HCT116 (cell line): ENCODE measurements around the gene RLBP1. TPM values are rescaled to one million over a fixed set of nuclear protein-coding genes. Genes with fewer than 3 reads are reported as not detected.

Experiments used
- ATAC-seq: fragments of 200-7000 bp; cut with Tn5 transposase; 2 replicates; pipeline ENCODE4 v1.9.1; 2020; ENCODE audit warnings: mild to moderate bottlenecking, moderate library complexity
- BruUV-seq: library from RNA; stranded (reverse); fragments of 400-500 nt; replicated peaks from 2 replicates; lab custom pipeline; 2021; lab: Mats Ljungman, UMichigan
- CTCF ChIA-PET: fragments of 300-600 bp; sonication (Branson Sonifier 250); formaldehyde crosslinking; loops from one replicate; lab custom pipeline; 2021; ENCODE audit warnings: antibody characterized with exemption; lab: Charles Lee
- POLR2A ChIA-PET: fragments of 300-600, 350-600 bp; sonication (Branson Sonifier 250); formaldehyde crosslinking; loops from one replicate; lab custom pipeline; 2021; ENCODE audit warnings: antibody characterized with exemption; lab: Charles Lee
- RAD21 ChIA-PET, 2 experiments: fragments of 300-600 bp; sonication (Branson Sonifier 250); formaldehyde crosslinking; loops; one replicate each; lab custom pipeline; 2023; ENCODE audit warnings: low total read pairs in 2 of 2; ENCODE audit not compliant: uncharacterized antibody in 2 of 2, unreplicated experiment in 2 of 2, low non-redundant PET in 1 of 2; lab: Charles Lee
- DNase-seq: peaks from one replicate; pipeline ENCODE4 v3.0.0-alpha.2; 2010; ENCODE audit warnings: low read depth, low spot score
- H2AFZ ChIP-seq: fragments of 200-600 bp; shearing (Covaris generic), sonication (generic); 2 replicates; pipeline ENCODE4 v1.6.1; 2017; ENCODE audit warnings: low read depth, mixed run types, mixed read lengths, antibody characterized with exemption, low read length; ENCODE audit not compliant: poor library complexity, severe bottlenecking
- H3K27ac ChIP-seq: 2 replicates; pipeline ENCODE4 v1.5.1; 2012; ENCODE audit warnings: low read depth, low read length
- H3K27me3 ChIP-seq: fragments of 200-600 bp; sonication (generic); 2 replicates; pipeline ENCODE4 v1.6.1; 2016; ENCODE audit warnings: mixed run types, low read length, mixed read lengths; ENCODE audit not compliant: insufficient read depth
- H3K36me3 ChIP-seq, 2 experiments: fragments of 200-500 bp in 1 of 2; fragments of 200-600 bp in 1 of 2; sonication (Bioruptor generic) in 1 of 2; sonication (generic) in 1 of 2; 2 replicates each; pipeline versions ENCODE4 v1.5.1 to v1.6.1; 2014 to 2016; ENCODE audit warnings: low read length in 2 of 2, inconsistent platforms in 1 of 2, mixed read lengths in 1 of 2, mixed run types in 1 of 2; ENCODE audit not compliant: insufficient read depth in 2 of 2, control insufficient read depth in 1 of 2
- H3K4me1 ChIP-seq, 2 experiments: fragments of 200-600 bp in 1 of 2; sonication (generic) in 1 of 2; 2 replicates each; pipeline versions ENCODE4 v1.5.1 to v1.6.1; 2012 to 2017; ENCODE audit warnings: low read length in 2 of 2, inconsistent platforms in 1 of 2, mild to moderate bottlenecking in 1 of 2, mixed read lengths in 1 of 2, mixed run types in 1 of 2, moderate library complexity in 1 of 2; ENCODE audit not compliant: insufficient read depth in 2 of 2, control insufficient read depth in 1 of 2
- H3K4me2 ChIP-seq: fragments of 200-600 bp; sonication (generic); 2 replicates; pipeline ENCODE4 v1.6.1; 2017; ENCODE audit warnings: mixed run types, low read length, mixed read lengths
- H3K4me3 ChIP-seq, 2 experiments: fragments of 200-600 bp in 1 of 2; sonication (generic) in 1 of 2; replicated peaks in 1 of 2; 2 replicates each; pipeline ENCODE4 v1.5.1; 2011 to 2016; ENCODE audit warnings: low read length in 2 of 2, control low read depth in 1 of 2, low read depth in 1 of 2, mild to moderate bottlenecking in 1 of 2, mixed read lengths in 1 of 2, mixed run types in 1 of 2
- H3K79me2 ChIP-seq: fragments of 200-600 bp; sonication (generic); 2 replicates; pipeline ENCODE4 v1.6.1; 2017; ENCODE audit warnings: mild to moderate bottlenecking, mixed run types, low read length, moderate library complexity, mixed read lengths; ENCODE audit not compliant: insufficient read depth
- H3K9ac ChIP-seq: fragments of 200-600 bp; sonication (generic); 2 replicates; pipeline ENCODE4 v1.6.1; 2016; ENCODE audit warnings: low read length, mixed read lengths
- H3K9me2 ChIP-seq: fragments of 200-600 bp; sonication (generic), shearing (Covaris generic); 2 replicates; pipeline ENCODE4 v1.6.1; 2017; ENCODE audit warnings: mixed run types, mild to moderate bottlenecking, moderate library complexity; ENCODE audit not compliant: insufficient read depth
- H3K9me3 ChIP-seq, 2 experiments: fragments of 200-500 bp in 1 of 2; fragments of 200-600 bp in 1 of 2; sonication (Bioruptor generic) in 1 of 2; sonication (generic) in 1 of 2; 2 replicates each; pipeline ENCODE4 v1.6.1; 2014 to 2017; ENCODE audit warnings: low read length in 2 of 2, mixed read lengths in 2 of 2, inconsistent platforms in 1 of 2, low read depth in 1 of 2, mild to moderate bottlenecking in 1 of 2, mixed run types in 1 of 2, moderate library complexity in 1 of 2; ENCODE audit not compliant: control insufficient read depth in 1 of 2, insufficient read depth in 1 of 2
- H4K20me1 ChIP-seq: fragments of 200-600 bp; sonication (generic), shearing (Covaris generic); 2 replicates; pipeline ENCODE4 v1.6.1; 2017; ENCODE audit warnings: mixed run types, mild to moderate bottlenecking, moderate library complexity; ENCODE audit not compliant: insufficient read depth
- ELF1 ChIP-seq: IDR thresholded peaks from 2 replicates; pipeline ENCODE4 v1.6.1; 2012; ENCODE audit warnings: low read depth, borderline replicate concordance
- EZH2 ChIP-seq: fragments of 200-600 bp; sonication (generic); IDR thresholded peaks from 2 replicates; pipeline ENCODE4 v1.6.1; 2017; ENCODE audit warnings: antibody characterized with exemption, mixed run types
- POLR2A ChIP-seq: IDR thresholded peaks from 2 replicates; pipeline ENCODE4 v1.7.0; 2011; ENCODE audit warnings: borderline replicate concordance; ENCODE audit not compliant: insufficient read depth, insufficient read length; ENCODE audit errors: extremely low read depth
- POLR2AphosphoS5 ChIP-seq: IDR thresholded peaks from 2 replicates; pipeline ENCODE4 v1.6.1; 2011; ENCODE audit warnings: mild to moderate bottlenecking, low read depth, low read length, moderate library complexity
- RAD21 ChIP-seq: IDR thresholded peaks from 2 replicates; pipeline ENCODE4 v1.6.1; 2012; ENCODE audit warnings: low read depth, mild to moderate bottlenecking
- TCF7L2 ChIP-seq: IDR thresholded peaks from 2 replicates; pipeline ENCODE4 v1.7.0; 2011; ENCODE audit warnings: borderline replicate concordance, inconsistent platforms; ENCODE audit not compliant: insufficient read depth, insufficient read length; ENCODE audit errors: extremely low read depth
- YY1 ChIP-seq: IDR thresholded peaks from 2 replicates; pipeline ENCODE4 v1.6.1; 2011; ENCODE audit warnings: low read length, low read depth, moderate library complexity, mild to moderate bottlenecking; ENCODE audit not compliant: insufficient replicate concordance; ENCODE audit errors: extremely low read depth
- ZFX ChIP-seq: fragments of 450-650 bp; IDR thresholded peaks from 2 replicates; pipeline ENCODE4 v1.6.1; 2017
- ZNF274 ChIP-seq: fragments of 200-500 bp; sonication (Bioruptor generic); IDR thresholded peaks from 2 replicates; pipeline ENCODE4 v1.6.1; 2014; ENCODE audit warnings: mild to moderate bottlenecking, low read depth, low read length, inconsistent platforms
- intact Hi-C: fragments of 100-400 bp; cut with micrococcal nuclease; formaldehyde crosslinking; loops from 2 replicates; pipeline ENCODE4 v1.10.0; 2022
- total RNA-seq: library from RNA; stranded (reverse); gene quantifications from one replicate; pipeline ENCODE4 v1.2.1, GENCODE V29; 2021; ENCODE audit not compliant: unreplicated experiment
- TF ChIP-seq, protein P1 (sequence below): IDR thresholded peaks from 2 replicates; pipeline ENCODE4 v1.6.1; 2012; ENCODE audit warnings: low read depth

Gene RLBP1
- total RNA-seq, 1 experiment from 2014 or later: 0.12 TPM

- TF ChIP-seq, protein P1, sequence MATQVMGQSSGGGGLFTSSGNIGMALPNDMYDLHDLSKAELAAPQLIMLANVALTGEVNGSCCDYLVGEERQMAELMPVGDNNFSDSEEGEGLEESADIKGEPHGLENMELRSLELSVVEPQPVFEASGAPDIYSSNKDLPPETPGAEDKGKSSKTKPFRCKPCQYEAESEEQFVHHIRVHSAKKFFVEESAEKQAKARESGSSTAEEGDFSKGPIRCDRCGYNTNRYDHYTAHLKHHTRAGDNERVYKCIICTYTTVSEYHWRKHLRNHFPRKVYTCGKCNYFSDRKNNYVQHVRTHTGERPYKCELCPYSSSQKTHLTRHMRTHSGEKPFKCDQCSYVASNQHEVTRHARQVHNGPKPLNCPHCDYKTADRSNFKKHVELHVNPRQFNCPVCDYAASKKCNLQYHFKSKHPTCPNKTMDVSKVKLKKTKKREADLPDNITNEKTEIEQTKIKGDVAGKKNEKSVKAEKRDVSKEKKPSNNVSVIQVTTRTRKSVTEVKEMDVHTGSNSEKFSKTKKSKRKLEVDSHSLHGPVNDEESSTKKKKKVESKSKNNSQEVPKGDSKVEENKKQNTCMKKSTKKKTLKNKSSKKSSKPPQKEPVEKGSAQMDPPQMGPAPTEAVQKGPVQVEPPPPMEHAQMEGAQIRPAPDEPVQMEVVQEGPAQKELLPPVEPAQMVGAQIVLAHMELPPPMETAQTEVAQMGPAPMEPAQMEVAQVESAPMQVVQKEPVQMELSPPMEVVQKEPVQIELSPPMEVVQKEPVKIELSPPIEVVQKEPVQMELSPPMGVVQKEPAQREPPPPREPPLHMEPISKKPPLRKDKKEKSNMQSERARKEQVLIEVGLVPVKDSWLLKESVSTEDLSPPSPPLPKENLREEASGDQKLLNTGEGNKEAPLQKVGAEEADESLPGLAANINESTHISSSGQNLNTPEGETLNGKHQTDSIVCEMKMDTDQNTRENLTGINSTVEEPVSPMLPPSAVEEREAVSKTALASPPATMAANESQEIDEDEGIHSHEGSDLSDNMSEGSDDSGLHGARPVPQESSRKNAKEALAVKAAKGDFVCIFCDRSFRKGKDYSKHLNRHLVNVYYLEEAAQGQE: no peak
- TF ChIP-seq POLR2A (no peak), EZH2 (no peak), RAD21 (no peak), POLR2AphosphoS5 (no peak), ELF1 (no peak), TCF7L2 (no peak)
Measured at GRCh38 chr15:89164712-89165211, 56.6 kb downstream of the RLBP1 start (continued).

DNA sequence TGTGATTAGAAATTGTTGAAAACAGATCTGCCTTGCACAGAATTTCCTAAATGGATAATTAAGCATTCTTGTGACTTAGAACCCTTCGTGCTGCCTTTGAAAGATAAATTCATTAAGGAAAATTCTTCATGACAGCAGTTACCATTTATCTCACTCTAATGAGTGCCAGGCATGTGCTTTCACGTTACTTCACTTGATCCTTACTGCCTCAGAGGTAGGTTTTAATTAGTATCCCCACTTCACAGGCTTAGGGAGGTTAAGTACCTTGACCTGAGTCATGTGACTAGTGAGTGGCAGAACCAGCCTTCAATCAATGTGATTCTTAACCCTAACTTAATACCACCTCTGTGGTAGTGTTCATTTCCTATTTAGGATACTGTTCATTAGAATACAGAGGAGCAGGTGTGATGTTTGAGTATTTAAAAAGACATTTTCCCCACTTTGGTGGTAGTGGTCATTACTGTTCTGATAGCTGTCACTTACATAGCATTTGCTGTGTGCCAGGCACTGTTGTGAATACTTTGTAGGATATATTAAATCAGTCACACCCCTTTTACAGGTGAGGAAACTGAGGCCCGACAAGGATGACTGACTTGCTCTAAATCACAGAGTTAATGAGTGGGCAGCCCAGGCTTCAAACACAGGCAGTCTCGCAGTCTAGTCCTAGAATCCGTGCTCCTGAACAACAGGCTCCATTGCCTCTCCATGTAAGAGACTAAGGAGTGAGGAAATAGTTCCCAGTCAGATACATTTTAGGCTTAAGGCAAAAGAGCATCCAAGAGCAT, 57.9 kb downstream of the RLBP1 start:
- Histone ChIP-seq H3K27me3 (no peaks in the 10 kb centered on the region), H2AFZ (no peak overlapping the region), H3K9ac (no peak overlapping the region), H3K4me2 (no peak overlapping the region), H3K9me2 (no peaks in the 10 kb centered on the region), H3K4me1 (peaks cover 21 to 31% of the 10 kb centered on the region in 2 experiments), H3K36me3 (no peaks in the 10 kb centered on the region), H3K79me2 (no peaks in the 10 kb centered on the region), H3K4me3 (no peak overlapping the region), H4K20me1 (no peaks in the 10 kb centered on the region), H3K9me3 (no peaks in the 10 kb centered on the region), H3K27ac (no peak overlapping the region)
- no peak for TF ChIP-seq ZFX
- no peak for TF ChIP-seq YY1
- no peak for TF ChIP-seq POLR2AphosphoS5
- no peak for TF ChIP-seq ZNF274
- no peak for TF ChIP-seq EZH2
- CTCF ChIA-PET: no interaction called here
- DNase-seq (no peak), ATAC-seq (no peak)
- RAD21 ChIA-PET: no interaction called here
- BruUV-seq: no TSS peak
- intact Hi-C loops: no loop called here
- POLR2A ChIA-PET: no interaction called here
